Measurements from ENCODE around the gene FBLN1. TPM values are rescaled to one million over a fixed set of nuclear protein-coding genes. Genes with fewer than 3 reads are reported as not detected.

Gene FBLN1
- total and polyA plus RNA-seq, 2 of the 8 experiments (the other 6 are each of a cell fraction or from before 2014, with no cell fraction given): 159 to 168 TPM

DNA sequence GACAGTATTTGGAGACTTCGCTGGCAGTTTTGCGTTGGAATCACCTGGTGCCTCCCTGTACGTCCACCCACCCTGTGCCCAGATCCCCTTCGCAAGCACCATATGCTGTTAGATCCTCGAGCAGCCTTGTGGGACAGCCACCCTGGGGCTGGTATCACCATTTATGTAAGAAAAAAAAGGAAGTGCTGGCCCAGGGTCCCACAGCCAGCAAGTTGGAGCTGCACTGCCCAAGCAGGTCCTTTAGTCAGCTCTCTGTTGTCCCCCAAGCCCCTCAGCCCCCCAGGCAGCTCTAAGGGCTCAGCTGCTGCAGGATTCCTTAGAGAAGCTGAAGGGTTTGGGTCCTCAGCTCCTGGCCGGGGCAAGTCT, 80.3 kb downstream of the FBLN1 start (continued):
- TF ChIP-seq RAD21 (IDR thresholded peaks at IDR 0.05 in 1 of 2, conservative IDR thresholded peaks at IDR 0.05 in 1 of 2; ENCODE audit: low read depth in 2 of 2, low read length in 2 of 2) (no peak), NANOG (IDR thresholded peaks at IDR 0.05; ENCODE audit: insufficient read depth, low read depth, low read length, poor library complexity, severe bottlenecking) (no peak), BRCA1 (IDR thresholded peaks at IDR 0.05; ENCODE audit: low read depth, low read length) (no peak), BACH1 (IDR thresholded peaks at IDR 0.05; ENCODE audit: low read length) (no peak), KDM4A (IDR thresholded peaks at IDR 0.05; ENCODE audit: low read depth, low read length, severe bottlenecking) (no peak)
- TF ChIP-seq, protein P1, sequence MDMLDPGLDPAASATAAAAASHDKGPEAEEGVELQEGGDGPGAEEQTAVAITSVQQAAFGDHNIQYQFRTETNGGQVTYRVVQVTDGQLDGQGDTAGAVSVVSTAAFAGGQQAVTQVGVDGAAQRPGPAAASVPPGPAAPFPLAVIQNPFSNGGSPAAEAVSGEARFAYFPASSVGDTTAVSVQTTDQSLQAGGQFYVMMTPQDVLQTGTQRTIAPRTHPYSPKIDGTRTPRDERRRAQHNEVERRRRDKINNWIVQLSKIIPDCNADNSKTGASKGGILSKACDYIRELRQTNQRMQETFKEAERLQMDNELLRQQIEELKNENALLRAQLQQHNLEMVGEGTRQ (IDR thresholded peaks at IDR 0.05; ENCODE audit: low read length): no peak

Measured in H1 (cell line).